SK-N-SH treated with all-trans-retinoic acid at 6 μM for 48 hours (cell line): Measurements from ENCODE around the gene USP43.

Source experiments
- ATAC-seq: fragments of 200-7000 bp; cut with Tn5 transposase; 3 replicates; pipeline ENCODE4 v1.9.1; 2020; ENCODE audit warnings: mild to moderate bottlenecking, moderate library complexity
- ARNTL ChIP-seq: fragments of 450-650 bp; formaldehyde crosslinking; IDR thresholded peaks from 2 replicates; pipeline ENCODE4 v1.5.0; 2020; ENCODE audit warnings: low read depth, mild to moderate bottlenecking, moderate library complexity, borderline replicate concordance
- BACH2 ChIP-seq: fragments of 250-450 bp; sonication (Bioruptor Pico); IDR thresholded peaks from 2 replicates; pipeline ENCODE4 v1.9.0; 2021; ENCODE audit warnings: mild to moderate bottlenecking, borderline replicate concordance
- CSRNP3 ChIP-seq: fragments of 250-450 bp; sonication (Bioruptor Pico); IDR thresholded peaks from 2 replicates; pipeline ENCODE4 v1.5.1; 2021; ENCODE audit warnings: mild to moderate bottlenecking, moderate library complexity
- ESRRG ChIP-seq: fragments of 250-450 bp; sonication (Bioruptor Pico); IDR thresholded peaks from 2 replicates; pipeline ENCODE4 v1.6.1; 2021; ENCODE audit warnings: mild to moderate bottlenecking
- GLIS3 ChIP-seq: fragments of 250-450 bp; sonication (Bioruptor Pico); IDR thresholded peaks from 2 replicates; pipeline ENCODE4 v1.5.0; 2020; ENCODE audit warnings: mild to moderate bottlenecking, moderate library complexity
- ISL1 ChIP-seq: fragments of 250-450 bp; sonication (Bioruptor Pico); IDR thresholded peaks from 2 replicates; pipeline ENCODE4 v2.1.2; 2022; ENCODE audit warnings: mild to moderate bottlenecking, moderate library complexity
- PPARA ChIP-seq: fragments of 250-450 bp; sonication (Bioruptor Pico); IDR thresholded peaks from 2 replicates; pipeline ENCODE4 v1.5.0; 2020; ENCODE audit warnings: mild to moderate bottlenecking, borderline replicate concordance
- TCF4 ChIP-seq: fragments of 250-450 bp; sonication (Bioruptor Pico); IDR thresholded peaks from 2 replicates; pipeline ENCODE4 v1.8.0; 2021; ENCODE audit warnings: mild to moderate bottlenecking, moderate library complexity, borderline replicate concordance
- ZC3H10 ChIP-seq: fragments of 250-450 bp; sonication (Bioruptor Pico); IDR thresholded peaks from 2 replicates; pipeline ENCODE4 v1.5.1; 2021; ENCODE audit warnings: mild to moderate bottlenecking, moderate library complexity
- ZFP3 ChIP-seq: fragments of 250-450 bp; sonication (Bioruptor Pico); IDR thresholded peaks from 2 replicates; pipeline ENCODE4 v1.5.0; 2020; ENCODE audit warnings: mild to moderate bottlenecking, moderate library complexity
- ZFP30 ChIP-seq: fragments of 450-650 bp; formaldehyde crosslinking; IDR thresholded peaks from 2 replicates; pipeline ENCODE4 v1.5.0; 2022; ENCODE audit warnings: mild to moderate bottlenecking, moderate library complexity
- ZNF565 ChIP-seq: fragments of 450-650 bp; formaldehyde crosslinking; conservative IDR thresholded peaks from 2 replicates; pipeline ENCODE4 v1.5.0; 2020; ENCODE audit warnings: low read depth, mild to moderate bottlenecking, moderate library complexity
- ZNF70 ChIP-seq: fragments of 450-650 bp; formaldehyde crosslinking; IDR thresholded peaks from 2 replicates; pipeline ENCODE4 v1.5.0; 2020; ENCODE audit warnings: mild to moderate bottlenecking, moderate library complexity
- TF ChIP-seq, protein P1 (sequence below): fragments of 250-450 bp; sonication (Bioruptor Pico); IDR thresholded peaks from 2 replicates; pipeline ENCODE4 v1.5.0; 2020; ENCODE audit warnings: mild to moderate bottlenecking, moderate library complexity
- TF ChIP-seq, protein P2 (sequence below): fragments of 250-450 bp; sonication (Bioruptor Pico); IDR thresholded peaks from 2 replicates; pipeline ENCODE4 v1.5.1; 2020; ENCODE audit warnings: low read depth, mild to moderate bottlenecking, moderate library complexity
- TF ChIP-seq, protein P3 (sequence below): fragments of 250-450 bp; sonication (Bioruptor Pico); IDR thresholded peaks from 2 replicates; pipeline ENCODE4 v1.8.0; 2021; ENCODE audit warnings: low read depth, mild to moderate bottlenecking, moderate library complexity, borderline replicate concordance

Gene USP43

GRCh38 chr17:9693755-9694154 lies 48.4 kb downstream of the USP43 start:
- TF ChIP-seq, protein P1, sequence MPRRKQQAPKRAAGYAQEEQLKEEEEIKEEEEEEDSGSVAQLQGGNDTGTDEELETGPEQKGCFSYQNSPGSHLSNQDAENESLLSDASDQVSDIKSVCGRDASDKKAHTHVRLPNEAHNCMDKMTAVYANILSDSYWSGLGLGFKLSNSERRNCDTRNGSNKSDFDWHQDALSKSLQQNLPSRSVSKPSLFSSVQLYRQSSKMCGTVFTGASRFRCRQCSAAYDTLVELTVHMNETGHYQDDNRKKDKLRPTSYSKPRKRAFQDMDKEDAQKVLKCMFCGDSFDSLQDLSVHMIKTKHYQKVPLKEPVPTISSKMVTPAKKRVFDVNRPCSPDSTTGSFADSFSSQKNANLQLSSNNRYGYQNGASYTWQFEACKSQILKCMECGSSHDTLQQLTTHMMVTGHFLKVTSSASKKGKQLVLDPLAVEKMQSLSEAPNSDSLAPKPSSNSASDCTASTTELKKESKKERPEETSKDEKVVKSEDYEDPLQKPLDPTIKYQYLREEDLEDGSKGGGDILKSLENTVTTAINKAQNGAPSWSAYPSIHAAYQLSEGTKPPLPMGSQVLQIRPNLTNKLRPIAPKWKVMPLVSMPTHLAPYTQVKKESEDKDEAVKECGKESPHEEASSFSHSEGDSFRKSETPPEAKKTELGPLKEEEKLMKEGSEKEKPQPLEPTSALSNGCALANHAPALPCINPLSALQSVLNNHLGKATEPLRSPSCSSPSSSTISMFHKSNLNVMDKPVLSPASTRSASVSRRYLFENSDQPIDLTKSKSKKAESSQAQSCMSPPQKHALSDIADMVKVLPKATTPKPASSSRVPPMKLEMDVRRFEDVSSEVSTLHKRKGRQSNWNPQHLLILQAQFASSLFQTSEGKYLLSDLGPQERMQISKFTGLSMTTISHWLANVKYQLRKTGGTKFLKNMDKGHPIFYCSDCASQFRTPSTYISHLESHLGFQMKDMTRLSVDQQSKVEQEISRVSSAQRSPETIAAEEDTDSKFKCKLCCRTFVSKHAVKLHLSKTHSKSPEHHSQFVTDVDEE (CRISPR knock-in tag): no peak
- TF ChIP-seq ZNF565 (CRISPR knock-in tag) (no peak), ZNF70 (CRISPR knock-in tag) (no peak), ZC3H10 (CRISPR knock-in tag) (no peak), TCF4 (CRISPR knock-in tag) (no peak), GLIS3 (no peak), ISL1 (CRISPR knock-in tag) (no peak)
- TF ChIP-seq, protein P2, sequence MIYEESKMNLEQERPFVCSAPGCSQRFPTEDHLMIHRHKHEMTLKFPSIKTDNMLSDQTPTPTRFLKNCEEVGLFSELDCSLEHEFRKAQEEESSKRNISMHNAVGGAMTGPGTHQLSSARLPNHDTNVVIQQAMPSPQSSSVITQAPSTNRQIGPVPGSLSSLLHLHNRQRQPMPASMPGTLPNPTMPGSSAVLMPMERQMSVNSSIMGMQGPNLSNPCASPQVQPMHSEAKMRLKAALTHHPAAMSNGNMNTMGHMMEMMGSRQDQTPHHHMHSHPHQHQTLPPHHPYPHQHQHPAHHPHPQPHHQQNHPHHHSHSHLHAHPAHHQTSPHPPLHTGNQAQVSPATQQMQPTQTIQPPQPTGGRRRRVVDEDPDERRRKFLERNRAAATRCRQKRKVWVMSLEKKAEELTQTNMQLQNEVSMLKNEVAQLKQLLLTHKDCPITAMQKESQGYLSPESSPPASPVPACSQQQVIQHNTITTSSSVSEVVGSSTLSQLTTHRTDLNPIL (CRISPR knock-in tag): no peak
- TF ChIP-seq, protein P3, sequence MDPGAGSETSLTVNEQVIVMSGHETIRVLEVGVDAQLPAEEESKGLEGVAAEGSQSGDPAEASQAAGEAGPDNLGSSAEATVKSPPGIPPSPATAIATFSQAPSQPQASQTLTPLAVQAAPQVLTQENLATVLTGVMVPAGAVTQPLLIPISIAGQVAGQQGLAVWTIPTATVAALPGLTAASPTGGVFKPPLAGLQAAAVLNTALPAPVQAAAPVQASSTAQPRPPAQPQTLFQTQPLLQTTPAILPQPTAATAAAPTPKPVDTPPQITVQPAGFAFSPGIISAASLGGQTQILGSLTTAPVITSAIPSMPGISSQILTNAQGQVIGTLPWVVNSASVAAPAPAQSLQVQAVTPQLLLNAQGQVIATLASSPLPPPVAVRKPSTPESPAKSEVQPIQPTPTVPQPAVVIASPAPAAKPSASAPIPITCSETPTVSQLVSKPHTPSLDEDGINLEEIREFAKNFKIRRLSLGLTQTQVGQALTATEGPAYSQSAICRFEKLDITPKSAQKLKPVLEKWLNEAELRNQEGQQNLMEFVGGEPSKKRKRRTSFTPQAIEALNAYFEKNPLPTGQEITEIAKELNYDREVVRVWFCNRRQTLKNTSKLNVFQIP (CRISPR knock-in tag): no peak
- ATAC-seq: no peak

DNA sequence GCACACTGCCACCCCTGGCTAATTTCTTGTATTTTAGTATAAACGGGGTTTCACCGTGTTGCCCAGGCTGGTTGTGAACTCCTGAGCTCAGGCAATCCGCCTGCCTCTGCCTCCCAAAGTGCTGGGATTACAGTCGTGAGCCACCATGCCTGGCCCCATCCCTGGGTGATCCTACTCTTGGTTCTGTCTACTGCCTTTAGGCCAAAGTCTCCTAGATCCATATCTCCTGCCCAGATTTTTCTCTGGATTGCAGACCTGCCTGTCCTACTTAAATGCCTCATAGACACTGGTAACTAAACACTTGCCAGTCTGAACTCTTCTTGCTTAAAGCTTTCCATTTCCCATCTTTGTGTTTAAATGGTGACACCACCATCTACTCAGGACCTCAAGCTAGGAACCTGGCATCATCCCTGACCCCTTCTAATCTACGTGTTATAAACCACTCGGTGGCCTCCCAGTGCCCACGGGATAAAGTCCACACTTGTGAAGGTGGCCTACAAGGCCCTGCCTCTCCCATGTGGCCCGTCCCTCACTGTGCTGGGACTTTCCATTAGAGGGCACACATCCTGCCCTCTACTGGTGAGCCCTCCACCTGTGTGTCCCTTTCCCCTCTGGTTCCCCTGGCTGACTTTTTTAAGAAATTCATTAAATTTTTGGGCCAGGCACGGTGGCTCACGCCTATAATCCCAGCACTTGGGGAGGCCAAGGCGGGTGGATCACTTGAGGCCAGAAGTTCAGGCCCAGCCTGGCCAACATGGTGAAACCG lies 51.1 kb downstream of the USP43 start:
- TF ChIP-seq, protein P1 (CRISPR knock-in tag): no peak
- TF ChIP-seq ESRRG (no peak), GLIS3 (no peak), TCF4 (CRISPR knock-in tag) (no peak), ZFP30 (CRISPR knock-in tag) (no peak), CSRNP3 (CRISPR knock-in tag) (no peak), PPARA (CRISPR knock-in tag) (no peak), BACH2 (CRISPR knock-in tag) (no peak), ISL1 (CRISPR knock-in tag) (no peak), ZFP3 (CRISPR knock-in tag) (no peak)
- TF ChIP-seq, protein P3 (CRISPR knock-in tag): no peak
- TF ChIP-seq, all 23 proteins: peak for 0

DNA sequence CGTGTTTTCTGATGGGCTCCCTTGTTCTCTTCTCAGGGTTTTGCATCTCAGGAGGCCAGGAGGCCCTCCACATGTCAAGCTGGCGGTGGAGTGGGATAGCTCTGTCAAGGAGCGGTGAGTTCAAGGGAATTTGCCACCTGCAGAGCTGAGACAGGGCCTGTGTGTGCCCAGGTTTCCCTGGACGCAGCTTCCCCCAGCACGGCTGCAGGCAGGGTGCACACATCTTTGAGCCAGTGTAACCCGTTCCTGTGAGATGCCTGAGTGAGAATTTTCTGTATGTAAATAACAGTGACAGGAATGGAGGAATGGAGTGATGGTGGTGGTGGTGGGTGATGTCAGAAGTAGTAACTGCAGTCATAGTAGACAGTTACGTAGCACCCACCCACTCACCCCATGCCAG lies 54.8 kb downstream of the USP43 start:
- ATAC-seq: no peak
- no peak for TF ChIP-seq ARNTL (CRISPR knock-in tag)

More for the DNA sequence above, 51.1 kb downstream of the USP43 start:
- no peak for ATAC-seq
